ACC112 (cell line): ENCODE results near the gene ZNF48.

ENCODE experiments used
- H2AFZ ChIP-seq: fragments of 200-600 bp; sonication (generic); one replicate; pipeline ENCODE4 v1.6.0; 2017; ENCODE audit warnings: antibody characterized with exemption, low read length; ENCODE audit not compliant: unreplicated experiment
- H3K27ac ChIP-seq: fragments of 200-600 bp; sonication (generic); 2 replicates; pipeline ENCODE4 v1.5.1; 2014; ENCODE audit warnings: low read depth, mild to moderate bottlenecking, antibody characterized with exemption, low read length, moderate library complexity
- H3K27me3 ChIP-seq: fragments of 200-600 bp; sonication (generic); 2 replicates; pipeline ENCODE4 v1.6.1; 2014; ENCODE audit warnings: mild to moderate bottlenecking, antibody characterized with exemption, low read length, moderate library complexity, mixed read lengths; ENCODE audit not compliant: insufficient read depth
- H3K36me3 ChIP-seq: fragments of 200-600 bp; sonication (generic); 2 replicates; pipeline ENCODE4 v1.6.1; 2016; ENCODE audit warnings: mild to moderate bottlenecking, antibody characterized with exemption, low read length, moderate library complexity, mixed read lengths; ENCODE audit not compliant: insufficient read depth
- H3K4me1 ChIP-seq: fragments of 200-600 bp; sonication (generic); one replicate; pipeline ENCODE4 v1.6.1; 2016; ENCODE audit warnings: low read length, mixed read lengths; ENCODE audit not compliant: insufficient read depth, unreplicated experiment, control insufficient read depth
- H3K4me3 ChIP-seq: fragments of 200-600 bp; sonication (generic); 2 replicates; pipeline ENCODE4 v1.5.1; 2014; ENCODE audit warnings: mild to moderate bottlenecking, low read depth, low read length
- H3K79me2 ChIP-seq: fragments of 200-600 bp; sonication (generic); one replicate; pipeline ENCODE4 v1.6.0; 2016; ENCODE audit warnings: low read length; ENCODE audit not compliant: control insufficient read depth, unreplicated experiment, insufficient read depth

Gene ZNF48

GRCh38 chr16:30353438-30354129 lies 41.6 kb upstream of the ZNF48 start:
- Histone ChIP-seq H3K27me3 (no peaks in the 10 kb centered on the region), H3K4me1 (peaks cover 47% of the 10 kb centered on the region), H3K27ac (peak overlapping the region; percentile 96; the same call in 1 of the 2 replicates), H3K36me3 (0 out of 2 replicates have a peak, but pooled peaks cover 7% of the 10 kb centered on the region), H3K79me2 (peaks cover 22% of the 10 kb centered on the region), H3K4me3 (peak overlapping the region; percentile 89), H2AFZ (no peak overlapping the region)

- Histone ChIP-seq H3K27ac (peak overlapping the region; percentile 96), H2AFZ (peak overlapping the region; percentile 41), H3K79me2 (peaks cover 26% of the 10 kb centered on the region), H3K27me3 (no peaks in the 10 kb centered on the region), H3K4me1 (peaks cover 47% of the 10 kb centered on the region), H3K4me3 (peak overlapping the region; percentile 89), H3K36me3 (0 out of 2 replicates have a peak, but pooled peaks cover 7% of the 10 kb centered on the region)
These were observed 40.6 kb upstream of the ZNF48 start for GRCh38 chr16:30354423-30355143.

GRCh38 chr16:30355144-30355953 lies 39.9 kb upstream of the ZNF48 start, which contains the start of gene CD2BP2:
CD2BP2 (minus strand) TSS chr16:30355308; CDS start chr16:30354681, 627 bp downstream.
- Histone ChIP-seq H3K79me2 (peaks cover 27% of the 10 kb centered on the region), H2AFZ (peak within 1 kb of the TSS; percentile 41), H3K27me3 (no peaks in the 10 kb centered on the region), H3K4me3 (peak within 1 kb of the TSS; percentile 89), H3K36me3 (0 out of 2 replicates have a peak, but pooled peaks cover 6% of the 10 kb centered on the region), H3K4me1 (peaks cover 47% of the 10 kb centered on the region), H3K27ac (peak within 1 kb of the TSS; percentile 96)

GRCh38 chr16:30355954-30356308 lies 39.3 kb upstream of the ZNF48 start:
- peaks cover 47% of the 10 kb centered on the region for H3K4me1 ChIP-seq
- peak overlapping the region; percentile 89 for H3K4me3 ChIP-seq
- no peak overlapping the region for H2AFZ ChIP-seq
- no peaks in the 10 kb centered on the region for H3K27me3 ChIP-seq
- H3K27ac ChIP-seq: peak overlapping the region; percentile 96
- peaks cover 30% of the 10 kb centered on the region for H3K79me2 ChIP-seq
- H3K36me3 ChIP-seq: 0 out of 2 replicates have a peak, but pooled peaks cover under 1% of the 10 kb centered on the region

GRCh38 chr16:30356401-30357084 lies 38.7 kb upstream of the ZNF48 start:
- Histone ChIP-seq H3K27me3 (no peaks in the 10 kb centered on the region), H2AFZ (no peak overlapping the region), H3K36me3 (no peaks in the 10 kb centered on the region), H3K4me1 (peaks cover 41% of the 10 kb centered on the region), H3K4me3 (peak overlapping the region; percentile 89; the same call in 1 of the 2 replicates), H3K27ac (peak overlapping the region; percentile 96), H3K79me2 (peaks cover 30% of the 10 kb centered on the region)

GRCh38 chr16:30357085-30357714 lies 38.0 kb upstream of the ZNF48 start:
- H3K4me1 ChIP-seq: peaks cover 35% of the 10 kb centered on the region
- no peak overlapping the region for H2AFZ ChIP-seq
- peak overlapping the region; percentile 96; the same call in 1 of the 2 replicates for H3K27ac ChIP-seq
- H3K27me3 ChIP-seq: no peaks in the 10 kb centered on the region
- peaks cover 32% of the 10 kb centered on the region for H3K79me2 ChIP-seq
- H3K4me3 ChIP-seq: no peak overlapping the region
- H3K36me3 ChIP-seq: no peaks in the 10 kb centered on the region

GRCh38 chr16:30357715-30358576 lies 37.3 kb upstream of the ZNF48 start:
- no peaks in the 10 kb centered on the region for H3K36me3 ChIP-seq
- no peaks in the 10 kb centered on the region for H3K27me3 ChIP-seq
- H3K4me3 ChIP-seq: no peak overlapping the region
- H2AFZ ChIP-seq: no peak overlapping the region
- H3K4me1 ChIP-seq: peaks cover 28% of the 10 kb centered on the region
- no peak overlapping the region for H3K27ac ChIP-seq
- H3K79me2 ChIP-seq: peaks cover 36% of the 10 kb centered on the region

GRCh38 chr16:30358577-30358936 lies 36.7 kb upstream of the ZNF48 start:
- H3K4me3 ChIP-seq: no peak overlapping the region
- H3K27ac ChIP-seq: no peak overlapping the region
- no peaks in the 10 kb centered on the region for H3K27me3 ChIP-seq
- H3K36me3 ChIP-seq: no peaks in the 10 kb centered on the region
- peaks cover 25% of the 10 kb centered on the region for H3K4me1 ChIP-seq
- H3K79me2 ChIP-seq: peaks cover 33% of the 10 kb centered on the region
- no peak overlapping the region for H2AFZ ChIP-seq
